ENCODE measurements around the gene WNT3.

Gene WNT3

GRCh38 chr17:46764709-46765401 is 53.6 kb downstream of the WNT3 start:
- CTCF ChIA-PET: interaction anchor here (0.9 to 1.7 kb wide), 3 partner anchors 11 to 70 kb away, joined by 3 to 4 read pairs (median 3); no protein-coding TSS in a partner anchor
- POLR2A ChIA-PET: no interaction called here
- Histone ChIP-seq H3K27ac (ENCODE audit: extremely low read depth, low read depth, low read length) (no peak overlapping the region), H3K36me3 (ENCODE audit: control insufficient read depth in 2 of 2, insufficient read depth in 1 of 2, low read length in 2 of 2) (peaks cover 5 to 47% of the 10 kb centered on the region in 2 experiments), H3K9me3 (ENCODE audit: control insufficient read depth, insufficient read depth, low read depth, low read length) (no peaks in the 10 kb centered on the region), H3K4me1 (ENCODE audit: control insufficient read depth, insufficient read depth, low read length) (no peaks in the 10 kb centered on the region), H3K4me3 (ENCODE audit: low read depth, low read length) (no peak overlapping the region)
- peak; percentile 48 for TF ChIP-seq ZBTB8A (tag by site-specific recombination; IDR thresholded peaks at IDR 0.05)
- no peak for TF ChIP-seq ZNF549 (tag by site-specific recombination; IDR thresholded peaks at IDR 0.05)
- no peak for TF ChIP-seq ZBTB49 (tag by site-specific recombination; IDR thresholded peaks at IDR 0.05; ENCODE audit: low read depth)
- peak; percentile 42; the same call in 1 of the 2 replicates for TF ChIP-seq ZNF394 (tag by site-specific recombination; IDR thresholded peaks at IDR 0.05; ENCODE audit: borderline replicate concordance)
- TF ChIP-seq KLF8 (tag by site-specific recombination; IDR thresholded peaks at IDR 0.05): no peak
- TF ChIP-seq ELK4 (IDR thresholded peaks at IDR 0.05; ENCODE audit: borderline replicate concordance, low read depth, low read length): no peak
- peak; percentile 52; the same call in 1 of the 2 replicates for TF ChIP-seq GLIS1 (tag by site-specific recombination; IDR thresholded peaks at IDR 0.05)
- TF ChIP-seq ZNF214 (tag by site-specific recombination; IDR thresholded peaks at IDR 0.05; ENCODE audit: borderline replicate concordance): no peak
- TF ChIP-seq ZNF121 (tag by site-specific recombination; IDR thresholded peaks at IDR 0.05): no peak
- TF ChIP-seq EGR2 (tag by site-specific recombination; IDR thresholded peaks at IDR 0.05; ENCODE audit: low read depth): no peak
- TF ChIP-seq ZNF133 (tag by site-specific recombination; IDR thresholded peaks at IDR 0.05): no peak
- TF ChIP-seq ZNF404 (tag by site-specific recombination; IDR thresholded peaks at IDR 0.05): no peak
- no peak for TF ChIP-seq ZNF596 (tag by site-specific recombination; IDR thresholded peaks at IDR 0.05)
- no peak for TF ChIP-seq ZBTB20 (tag by site-specific recombination; IDR thresholded peaks at IDR 0.05)
- TF ChIP-seq ZNF555 (tag by site-specific recombination; conservative IDR thresholded peaks at IDR 0.05): no peak
- TF ChIP-seq ZNF580 (tag by site-specific recombination; IDR thresholded peaks at IDR 0.05): no peak
- no peak for TF ChIP-seq ZNF2 (tag by site-specific recombination; IDR thresholded peaks at IDR 0.05)
- TF ChIP-seq ZIC2 (tag by site-specific recombination; IDR thresholded peaks at IDR 0.05): peak; percentile 40; the same call in 1 of the 2 replicates
- TF ChIP-seq ZNF670 (tag by site-specific recombination; IDR thresholded peaks at IDR 0.05; ENCODE audit: low read depth): no peak
- TF ChIP-seq ZNF791 (tag by site-specific recombination; IDR thresholded peaks at IDR 0.05): no peak
- TF ChIP-seq ZNF239 (tag by site-specific recombination; IDR thresholded peaks at IDR 0.05): no peak
- TF ChIP-seq ZBTB17 (tag by site-specific recombination; IDR thresholded peaks at IDR 0.05): no peak
- TF ChIP-seq GLIS2 (tag by site-specific recombination; IDR thresholded peaks at IDR 0.05): no peak
